NT2/D1 (cell line): ENCODE data around the gene AQP7.

ENCODE experiments used
- DNase-seq: peaks from one replicate; pipeline ENCODE4 v3.0.0-alpha.2; 2011; ENCODE audit warnings: low read depth, low spot score
- H3K27me3 ChIP-seq: 2 replicates; pipeline ENCODE4 v1.6.0; 2011; ENCODE audit warnings: mild to moderate bottlenecking; ENCODE audit not compliant: insufficient read length, insufficient read depth
- H3K36me3 ChIP-seq: 2 replicates; pipeline ENCODE4 v1.6.1; 2011; ENCODE audit warnings: mild to moderate bottlenecking, low read length, mixed read lengths; ENCODE audit not compliant: insufficient read depth, insufficient read length
- H3K4me1 ChIP-seq: 2 replicates; pipeline ENCODE4 v1.5.1; 2011; ENCODE audit not compliant: insufficient read depth, insufficient read length
- H3K4me3 ChIP-seq: 2 replicates; pipeline ENCODE4 v1.5.1; 2011; ENCODE audit warnings: low read depth; ENCODE audit not compliant: insufficient read length
- H3K9ac ChIP-seq: 2 replicates; pipeline ENCODE4 v1.6.0; 2011; ENCODE audit warnings: low read depth; ENCODE audit not compliant: insufficient read length
- H3K9me3 ChIP-seq: 2 replicates; pipeline ENCODE4 v1.5.1; 2011; ENCODE audit warnings: mild to moderate bottlenecking, low read length; ENCODE audit not compliant: insufficient read depth
- SUZ12 ChIP-seq: IDR thresholded peaks from 2 replicates; pipeline ENCODE4 v1.6.1; 2011; ENCODE audit not compliant: insufficient read length, insufficient read depth; ENCODE audit errors: extremely low read depth
- YY1 ChIP-seq: IDR thresholded peaks from 2 replicates; pipeline ENCODE4 v1.6.1; 2011; ENCODE audit not compliant: insufficient read length, insufficient read depth
- ZNF274 ChIP-seq: IDR thresholded peaks from 2 replicates; pipeline ENCODE4 v1.6.1; 2011; ENCODE audit warnings: mild to moderate bottlenecking, low read depth, low read length

AQP7 gene

DNA sequence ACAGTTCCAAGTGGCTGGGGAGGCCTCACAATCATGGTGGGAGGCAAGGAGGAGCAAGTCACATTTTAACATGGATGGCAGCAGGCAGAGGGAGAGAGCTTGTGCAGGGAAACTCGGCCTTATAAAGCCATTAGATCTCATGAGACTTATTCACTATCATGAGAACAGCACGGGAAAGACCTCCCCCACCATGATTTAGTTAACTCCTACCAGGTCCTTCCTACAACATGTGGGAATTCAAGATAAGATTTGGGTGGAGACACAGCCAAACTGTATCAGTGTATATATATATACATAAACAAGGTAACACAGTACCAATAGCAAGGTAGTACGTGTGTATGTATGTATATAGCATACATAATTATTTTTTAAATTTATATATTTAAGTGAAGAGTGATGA, 61.2 kb downstream of the AQP7 start:
- Histone ChIP-seq H3K4me3 (no peak overlapping the region), H3K27me3 (no peaks in the 10 kb centered on the region), H3K36me3 (peaks cover 89% of the 10 kb centered on the region), H3K9me3 (peaks cover 38% of the 10 kb centered on the region), H3K9ac (no peak overlapping the region), H3K4me1 (no peaks in the 10 kb centered on the region)
- no peak for DNase-seq
- no peak for TF ChIP-seq YY1
- TF ChIP-seq ZNF274, result no peak
- TF ChIP-seq SUZ12, result no peak

DNA sequence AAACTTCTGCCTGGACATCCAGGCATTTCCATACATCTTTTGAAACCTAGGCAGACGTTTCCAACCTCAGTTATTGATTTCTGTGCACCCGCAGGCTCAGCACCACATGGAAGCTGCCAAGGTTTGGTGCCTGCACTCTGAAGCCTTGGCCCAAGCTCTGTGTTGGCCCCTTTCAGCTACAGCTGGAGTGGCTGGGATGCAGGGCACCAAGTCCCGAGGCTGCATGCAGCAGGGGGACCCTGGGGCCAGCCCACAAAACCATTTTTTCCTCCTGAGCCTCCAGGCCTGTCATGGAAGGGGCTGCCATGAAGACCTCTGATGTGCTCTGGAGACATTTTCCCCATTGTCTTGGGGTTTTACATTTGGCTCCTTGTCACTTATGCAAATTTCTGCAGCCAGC, 62.2 kb downstream of the AQP7 start:
- Histone ChIP-seq H3K4me1 (no peaks in the 10 kb centered on the region), H3K27me3 (no peaks in the 10 kb centered on the region), H3K9ac (no peak overlapping the region), H3K9me3 (peaks cover 38% of the 10 kb centered on the region), H3K36me3 (peaks cover 87% of the 10 kb centered on the region), H3K4me3 (no peak overlapping the region)
- no peak for DNase-seq
- TF ChIP-seq YY1 (no peak), SUZ12 (no peak), ZNF274 (no peak)
